Suprapubic skin (tissue), 4 donors: ENCODE data around the gene TMEM259. TPM values are rescaled to one million over a fixed set of nuclear protein-coding genes. Genes with fewer than 3 reads are reported as not detected.

ENCODE experiments used
- DNase-seq, 2 donors: peaks; one replicate each; pipeline ENCODE4 v3.0.0-alpha.2; 2019; ENCODE audit warnings: low spot score in 2 of 2
- H3K27ac ChIP-seq: fragments of 200-600 bp; sonication (generic); one replicate; pipeline ENCODE4 v1.5.1; 2019
- H3K27me3 ChIP-seq: fragments of 200-600 bp; sonication (generic); one replicate; pipeline ENCODE4 v1.5.1; 2019
- H3K36me3 ChIP-seq: fragments of 200-600 bp; sonication (generic); one replicate; pipeline ENCODE4 v1.5.1; 2019
- H3K4me1 ChIP-seq: fragments of 200-600 bp; sonication (generic); one replicate; pipeline ENCODE4 v1.5.1; 2019
- H3K4me3 ChIP-seq: fragments of 200-600 bp; sonication (generic); one replicate; pipeline ENCODE4 v1.5.1; 2019; ENCODE audit warnings: mild to moderate bottlenecking
- H3K9me3 ChIP-seq: fragments of 200-600 bp; sonication (generic); one replicate; pipeline ENCODE4 v1.5.1; 2019
- CTCF ChIP-seq, 2 donors: fragments of 200-600 bp in 1 of 2; fragments of 450-650 bp in 1 of 2; sonication (generic) in 1 of 2; IDR thresholded peaks; one replicate each; pipeline ENCODE4 v1.5.1; 2016 to 2019; ENCODE audit warnings: antibody characterized with exemption in 2 of 2, mild to moderate bottlenecking in 1 of 2, moderate library complexity in 1 of 2
- EP300 ChIP-seq: sonication (generic); formaldehyde crosslinking; IDR thresholded peaks from one replicate; pipeline ENCODE4 v1.6.1; 2017; ENCODE audit warnings: antibody characterized with exemption
- POLR2A ChIP-seq, 2 donors: fragments of 450-650 bp; IDR thresholded peaks; one replicate each; pipeline ENCODE4 v1.6.1; 2017; ENCODE audit warnings: antibody characterized with exemption in 2 of 2, mild to moderate bottlenecking in 2 of 2, moderate library complexity in 2 of 2
- POLR2AphosphoS5 ChIP-seq, 3 donors: sonication (generic); formaldehyde crosslinking; IDR thresholded peaks; one replicate each; pipeline ENCODE4 v1.6.1; 2017; ENCODE audit warnings: antibody characterized with exemption in 3 of 3
- WGBS: methylation state at CpG from one replicate; pipeline ENCODE4 v1.1.5; 2018; 5-methylcytosine and 5-hydroxymethylcytosine counted together
- total RNA-seq, 4 donors: library from RNA; depleted of rRNA; stranded (reverse); fragments of >200 nt; gene quantifications; one replicate each; pipeline ENCODE4 v1.1.0, GENCODE V29; 2016

Gene TMEM259
- total RNA-seq, 4 donors from 2014 or later, result 165 to 349 (median 243) TPM

GRCh38 chr19:973726-974563, 47.0 kb downstream of the TMEM259 start:
- Histone ChIP-seq H3K9me3 (no peaks in the 10 kb centered on the region), H3K4me1 (no peaks in the 10 kb centered on the region), H3K36me3 (peaks cover 28% of the 10 kb centered on the region), H3K27me3 (no peaks in the 10 kb centered on the region), H3K27ac (no peak overlapping the region), H3K4me3 (no peak overlapping the region)
- TF ChIP-seq CTCF (IDR thresholded peaks at IDR 0.05) (no peak), EP300 (no peak), POLR2A (IDR thresholded peaks at IDR 0.05) (no peak), POLR2AphosphoS5 (IDR thresholded peaks at IDR 0.05) (no peak)
- WGBS, result 87% methylated on average over 3 of the region's 29 CpGs
- DNase-seq, result no peak

GRCh38 chr19:972281-972680, 48.6 kb downstream of the TMEM259 start:
- no peaks in the 10 kb centered on the region for H3K4me1 ChIP-seq
- H3K27me3 ChIP-seq, result no peaks in the 10 kb centered on the region
- H3K27ac ChIP-seq, result no peak overlapping the region
- no peak overlapping the region for H3K4me3 ChIP-seq
- no peak for TF ChIP-seq EP300
- TF ChIP-seq POLR2A (IDR thresholded peaks at IDR 0.05), result no peak
- TF ChIP-seq CTCF (IDR thresholded peaks at IDR 0.05), result no peak
- no peak for TF ChIP-seq POLR2AphosphoS5 (IDR thresholded peaks at IDR 0.05)
- DNase-seq, result no peak
- H3K9me3 ChIP-seq, result no peaks in the 10 kb centered on the region
- H3K36me3 ChIP-seq, result peaks cover 40% of the 10 kb centered on the region
- 96% methylated on average over 6 of the region's 6 CpGs for WGBS

- 95% methylated on average over 24 of the region's 24 CpGs for WGBS
Observed at GRCh38 chr19:971795-972194, 49.1 kb downstream of the TMEM259 start.

GRCh38 chr19:970695-971094, 50.2 kb downstream of the TMEM259 start:
- TF ChIP-seq CTCF (IDR thresholded peaks at IDR 0.05) (peak; percentile 4 to 35), POLR2A (IDR thresholded peaks at IDR 0.05) (no peak), EP300 (no peak), POLR2AphosphoS5 (IDR thresholded peaks at IDR 0.05) (no peak)
- 96% methylated on average over 14 of the region's 14 CpGs for WGBS
- H3K27ac ChIP-seq, result no peak overlapping the region
- H3K36me3 ChIP-seq, result peaks cover 49% of the 10 kb centered on the region
- no peak overlapping the region for H3K4me3 ChIP-seq
- no peak for DNase-seq
- H3K9me3 ChIP-seq, result no peaks in the 10 kb centered on the region
- H3K4me1 ChIP-seq, result no peaks in the 10 kb centered on the region
- H3K27me3 ChIP-seq, result no peaks in the 10 kb centered on the region

More at GRCh38 chr19:971795-972194, 49.1 kb downstream of the TMEM259 start:
- no peaks in the 10 kb centered on the region for H3K4me1 ChIP-seq
- H3K36me3 ChIP-seq, result peaks cover 44% of the 10 kb centered on the region
- no peak overlapping the region for H3K27ac ChIP-seq
- no peak overlapping the region for H3K4me3 ChIP-seq
- H3K27me3 ChIP-seq, result no peaks in the 10 kb centered on the region
- no peak for DNase-seq
- TF ChIP-seq POLR2AphosphoS5 (IDR thresholded peaks at IDR 0.05) (no peak), EP300 (no peak), POLR2A (IDR thresholded peaks at IDR 0.05) (no peak), CTCF (IDR thresholded peaks at IDR 0.05) (no peak)
- no peaks in the 10 kb centered on the region for H3K9me3 ChIP-seq

- H3K4me3 ChIP-seq, result no peak overlapping the region
- H3K27me3 ChIP-seq, result no peaks in the 10 kb centered on the region
- WGBS, result 88% methylated on average over 15 of the region's 17 CpGs
- no peak for DNase-seq
- no peaks in the 10 kb centered on the region for H3K4me1 ChIP-seq
- TF ChIP-seq POLR2A (IDR thresholded peaks at IDR 0.05), result no peak
- no peak for TF ChIP-seq EP300
- no peak for TF ChIP-seq POLR2AphosphoS5 (IDR thresholded peaks at IDR 0.05)
- TF ChIP-seq CTCF (IDR thresholded peaks at IDR 0.05), result no peak
- peaks cover 51% of the 10 kb centered on the region for H3K36me3 ChIP-seq
- no peak overlapping the region for H3K27ac ChIP-seq
- H3K9me3 ChIP-seq, result no peaks in the 10 kb centered on the region
Observed at GRCh38 chr19:966485-967088, 54.3 kb downstream of the TMEM259 start.
